NCI-H1694 treated with DMSO at 0.1 percent for 48 hours (cell line): ENCODE results near the gene CAPN2.

ENCODE experiments used
- DNase-seq: peaks from one replicate; lab custom pipeline; 2025; lab: John Stamatoyannopoulos, UW

Gene CAPN2

DNA sequence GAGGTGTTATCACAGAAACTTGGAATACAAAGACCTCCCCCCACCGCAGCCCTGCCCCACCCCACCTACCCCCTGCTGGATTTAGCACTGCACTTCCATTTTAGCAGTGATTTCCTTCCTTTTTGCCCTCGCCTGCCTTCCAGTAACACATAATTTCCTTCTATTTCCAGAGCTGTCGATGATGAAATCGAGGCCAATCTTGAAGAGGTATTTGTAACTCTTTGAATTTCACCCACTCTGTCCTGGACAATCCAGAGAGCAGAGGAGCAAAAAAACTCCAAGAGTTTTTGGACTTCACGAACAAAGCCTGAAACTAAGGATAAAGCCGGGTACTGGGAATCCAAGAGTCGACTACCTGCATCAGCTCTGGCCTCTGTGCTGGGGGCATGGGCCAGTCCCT lies 49.1 kb downstream of the CAPN2 start:
- no peak for DNase-seq

DNA sequence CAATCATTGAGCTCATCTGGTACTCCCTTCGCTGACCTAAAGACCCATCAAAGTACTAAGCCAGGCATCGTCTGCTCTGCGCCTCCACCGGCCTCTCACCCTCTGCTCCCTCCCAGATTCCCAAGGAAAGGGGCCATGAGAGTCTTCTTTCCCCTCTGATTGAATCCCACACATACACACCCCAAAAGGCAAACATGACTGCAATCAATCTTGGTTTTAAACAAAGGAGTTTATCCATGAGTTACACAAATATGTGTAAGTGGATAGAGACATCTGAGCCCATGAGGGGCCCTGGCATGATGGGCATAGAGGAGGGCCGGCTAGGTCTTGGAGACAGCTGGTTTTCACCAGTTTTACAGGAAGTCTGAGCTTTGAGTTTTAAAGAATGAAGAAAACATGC lies 50.9 kb downstream of the CAPN2 start:
- DNase-seq: no peak

DNA sequence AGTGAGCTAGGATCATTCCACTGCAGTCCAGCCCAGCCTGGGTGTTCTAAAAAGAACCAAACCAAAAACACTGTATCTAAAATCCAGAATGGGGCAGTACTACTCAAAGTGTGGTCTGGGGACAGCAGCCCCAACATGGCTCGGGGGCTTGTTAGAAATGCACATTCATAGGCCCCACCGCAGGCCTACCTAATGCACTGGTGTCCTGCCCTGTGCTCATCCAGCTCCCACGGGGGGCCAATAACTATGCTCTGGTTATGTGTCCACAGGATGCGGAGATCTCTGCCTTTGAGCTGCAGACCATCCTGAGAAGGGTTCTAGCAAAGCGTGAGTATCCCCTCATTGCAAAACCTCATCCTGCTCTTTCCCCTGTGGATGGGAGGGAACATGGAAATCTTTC lies 51.5 kb downstream of the CAPN2 start:
- DNase-seq: no peak

DNA sequence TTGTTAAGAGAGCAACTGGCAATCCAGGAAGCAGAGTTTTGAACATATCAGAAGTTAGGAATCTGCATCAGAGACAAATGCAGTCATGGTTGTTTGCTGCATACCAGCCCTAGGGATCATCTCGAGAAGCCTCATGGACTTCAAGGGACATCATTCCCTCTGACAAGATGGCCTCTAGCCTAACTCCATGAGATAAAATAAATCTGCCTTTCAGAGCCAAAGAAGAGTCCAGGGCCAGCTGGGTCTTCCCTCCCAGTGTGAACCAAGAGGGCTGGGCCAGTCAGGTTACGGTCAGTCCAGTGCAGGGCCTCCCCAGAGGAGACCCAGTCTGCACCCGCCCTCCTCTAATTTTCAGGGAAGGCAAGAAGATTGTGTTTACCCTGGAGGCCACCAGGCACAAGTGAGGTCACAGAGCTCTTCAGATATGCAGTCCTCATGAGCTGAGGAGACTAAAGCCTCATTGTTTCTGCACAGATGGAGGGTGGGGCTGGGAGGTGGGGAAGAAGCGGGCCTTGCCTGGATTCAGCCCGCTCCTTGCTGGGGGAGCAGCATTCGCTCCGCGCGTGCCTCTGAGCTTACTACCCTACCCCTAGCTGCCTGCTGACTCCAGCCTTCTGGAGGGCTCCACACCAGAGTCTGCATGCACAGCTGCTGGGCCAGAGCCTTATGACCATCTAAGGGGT lies 52.8 kb downstream of the CAPN2 start:
- DNase-seq: no peak

DNA sequence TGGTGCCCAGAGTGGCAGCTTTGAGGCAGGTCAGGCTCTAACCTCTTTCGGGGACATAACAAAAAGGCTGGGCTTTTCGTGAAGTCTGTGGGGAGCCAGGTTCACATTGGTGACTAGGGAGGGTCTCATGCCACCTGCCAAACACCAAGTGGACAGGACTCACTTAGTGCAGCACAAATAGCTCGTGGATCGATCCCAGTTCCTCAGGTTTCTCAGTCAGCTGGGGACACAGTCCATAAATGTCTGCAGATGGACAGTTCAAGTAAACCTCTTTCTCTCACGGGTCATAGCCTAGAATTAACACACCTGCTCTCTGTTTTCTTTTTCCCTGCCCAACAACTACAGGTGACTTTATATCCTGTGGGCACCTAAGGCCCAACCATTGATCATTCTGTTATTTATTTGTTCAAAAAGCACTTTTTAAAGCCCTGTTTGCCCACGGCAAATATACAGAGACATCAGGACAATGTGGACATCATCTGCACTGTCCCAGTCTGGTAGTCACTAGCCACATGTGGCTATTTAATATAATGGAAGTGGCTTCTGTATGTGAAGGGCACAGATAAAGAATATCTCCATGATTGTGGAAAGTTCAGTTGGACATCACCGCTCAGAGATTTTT lies 53.5 kb downstream of the CAPN2 start:
- DNase-seq: no peak

DNA sequence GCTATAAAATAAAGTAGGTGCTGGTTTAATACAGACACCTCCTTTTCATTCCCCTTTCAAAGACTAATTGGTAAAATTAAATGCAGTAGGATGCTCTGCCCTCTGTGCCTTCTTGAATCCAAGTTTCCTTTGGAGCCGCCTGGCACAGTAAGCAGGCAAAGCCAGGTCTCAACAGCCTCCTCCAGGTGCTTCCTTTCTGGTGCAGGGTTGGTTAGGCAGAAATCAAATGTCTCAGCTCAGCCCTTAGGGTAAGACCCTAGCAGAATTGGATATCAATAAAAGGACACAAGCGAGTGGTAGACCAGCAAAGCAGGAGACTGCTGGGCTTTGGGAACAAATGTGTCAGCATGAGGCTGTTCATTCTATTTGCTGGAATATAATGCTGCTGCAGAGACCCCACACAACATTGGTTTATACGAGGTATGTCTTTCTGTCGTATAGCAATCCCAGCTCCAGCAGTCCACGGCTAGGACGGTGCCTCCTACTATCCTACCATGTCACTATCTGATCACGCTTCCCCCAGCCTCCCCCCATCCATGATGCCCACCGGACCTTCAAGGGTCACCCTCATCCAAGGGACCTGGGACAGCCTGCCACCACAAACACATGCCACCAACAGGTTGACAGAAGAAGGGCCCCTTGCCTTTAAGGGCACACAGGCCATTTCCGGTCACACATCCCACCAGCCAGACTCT lies 58.4 kb downstream of the CAPN2 start:
- DNase-seq: no peak

- no peak for DNase-seq
These were observed 59.1 kb downstream of the CAPN2 start for GRCh38 chr1:223771469-223771813.

- DNase-seq: no peak
These were observed 59.8 kb downstream of the CAPN2 start for GRCh38 chr1:223771814-223772770.

DNA sequence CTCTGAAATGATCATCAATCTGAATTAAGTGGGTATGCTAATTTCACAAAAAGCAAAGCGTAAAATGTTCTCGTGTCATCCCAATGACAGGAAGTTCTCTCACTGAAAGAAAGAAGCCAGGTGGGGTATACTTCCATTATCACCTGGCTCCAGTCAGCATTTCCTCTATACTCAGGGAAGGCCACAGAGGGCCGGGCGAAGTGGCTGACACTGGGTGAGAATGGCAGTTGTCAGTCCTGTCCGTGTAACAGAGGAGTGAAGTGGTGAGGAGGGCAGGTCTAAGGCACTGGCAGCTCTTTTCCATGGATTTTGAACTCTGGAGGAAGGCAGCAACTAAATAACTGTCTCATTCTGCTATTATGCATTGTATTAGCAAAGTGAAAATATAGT lies 60.4 kb downstream of the CAPN2 start:
- DNase-seq: no peak

DNA sequence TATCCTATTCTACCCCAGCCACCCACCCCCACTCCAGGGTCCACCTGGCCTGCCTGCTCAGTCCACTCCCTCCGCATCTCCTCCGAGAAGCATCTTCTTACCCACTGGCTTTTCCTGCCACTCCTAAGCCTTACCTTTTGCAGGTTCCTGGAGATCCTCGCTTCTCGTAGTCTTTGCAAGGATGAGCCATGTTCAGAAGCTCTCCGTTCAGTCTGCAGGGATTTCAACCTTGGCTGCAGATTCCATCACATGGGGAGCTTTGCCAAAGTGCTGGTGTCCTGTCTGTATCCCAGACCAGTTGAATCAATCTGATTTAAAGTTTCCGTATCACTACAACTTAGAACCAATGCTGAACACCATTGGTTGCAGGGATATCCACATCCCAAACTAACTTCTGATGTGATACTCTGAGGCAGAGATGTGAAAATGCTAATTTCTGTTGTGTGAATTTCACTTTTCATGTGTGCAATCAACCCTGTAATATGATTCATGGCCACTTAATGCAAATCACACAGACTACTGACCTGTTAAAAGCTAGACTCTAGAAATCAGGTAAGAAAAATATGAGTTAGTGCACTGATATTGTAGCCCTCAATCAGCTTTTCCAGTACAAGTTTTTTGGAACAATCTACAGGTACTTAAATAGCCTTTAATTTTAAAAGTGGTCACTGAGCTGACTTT lies 61.9 kb downstream of the CAPN2 start:
- DNase-seq: no peak

- no peak for DNase-seq
These were observed 62.7 kb downstream of the CAPN2 start for GRCh38 chr1:223775054-223775453.

DNA sequence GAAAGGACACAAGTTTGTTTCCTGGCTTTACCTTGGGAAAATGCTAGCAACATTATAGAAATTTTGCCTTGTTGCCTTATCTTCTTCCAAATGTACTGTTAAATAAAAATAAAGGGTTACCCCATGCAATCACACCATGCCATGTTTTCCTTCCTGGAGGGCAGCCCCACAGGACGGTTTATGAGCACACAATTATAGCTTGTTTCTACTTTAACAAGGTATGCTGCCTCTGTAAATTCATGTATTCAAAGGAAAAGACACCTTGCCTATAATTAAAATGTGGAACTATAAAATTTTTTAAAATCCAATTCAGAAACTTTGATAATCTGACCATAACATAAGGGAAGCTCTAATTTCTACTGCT lies 63.4 kb downstream of the CAPN2 start:
- DNase-seq: no peak

GRCh38 chr1:223776075-223776814 lies 63.9 kb downstream of the CAPN2 start:
- no peak for DNase-seq

GRCh38 chr1:223776826-223777454 lies 64.6 kb downstream of the CAPN2 start:
- DNase-seq: no peak

DNA sequence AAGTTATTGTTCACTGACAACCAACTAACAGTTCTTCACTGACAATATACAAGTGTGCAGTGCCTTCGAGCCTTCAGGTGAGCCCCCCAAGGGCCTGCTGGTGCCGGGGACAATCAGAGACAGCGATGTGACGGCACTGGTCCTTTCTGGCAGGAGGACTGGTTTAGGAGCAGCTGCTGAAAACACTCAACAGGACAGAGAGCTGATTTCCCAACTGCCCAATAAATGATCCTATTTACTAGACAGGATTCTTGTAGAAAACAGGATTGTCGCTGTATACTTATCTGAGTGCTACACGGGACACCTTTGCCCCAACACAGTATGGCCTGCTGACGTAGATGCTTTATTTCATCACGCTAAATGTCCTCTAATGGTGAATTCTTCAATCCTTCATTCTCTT lies 68.0 kb downstream of the CAPN2 start:
- DNase-seq: no peak

- DNase-seq: no peak
These were observed 68.6 kb downstream of the CAPN2 start for GRCh38 chr1:223780949-223781348.

DNA sequence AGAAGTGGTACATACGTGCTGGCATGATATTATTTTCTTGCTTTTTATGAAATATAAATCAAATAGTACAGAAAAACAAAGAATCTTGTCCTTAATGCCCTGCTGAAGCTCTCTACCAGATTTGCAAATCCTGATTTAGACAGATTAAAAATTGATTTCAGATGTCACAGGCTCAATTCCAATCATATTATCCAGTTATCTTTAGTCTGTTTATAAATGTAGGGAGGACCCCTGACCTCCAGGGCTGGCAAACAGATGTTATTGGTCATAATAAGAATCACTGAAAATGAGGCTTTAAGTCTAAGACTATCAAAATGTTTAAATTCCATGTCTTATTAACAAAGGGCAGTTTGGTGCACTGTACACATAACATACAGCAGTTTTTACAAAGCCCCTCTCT lies 71.3 kb downstream of the CAPN2 start:
- no peak for DNase-seq

DNA sequence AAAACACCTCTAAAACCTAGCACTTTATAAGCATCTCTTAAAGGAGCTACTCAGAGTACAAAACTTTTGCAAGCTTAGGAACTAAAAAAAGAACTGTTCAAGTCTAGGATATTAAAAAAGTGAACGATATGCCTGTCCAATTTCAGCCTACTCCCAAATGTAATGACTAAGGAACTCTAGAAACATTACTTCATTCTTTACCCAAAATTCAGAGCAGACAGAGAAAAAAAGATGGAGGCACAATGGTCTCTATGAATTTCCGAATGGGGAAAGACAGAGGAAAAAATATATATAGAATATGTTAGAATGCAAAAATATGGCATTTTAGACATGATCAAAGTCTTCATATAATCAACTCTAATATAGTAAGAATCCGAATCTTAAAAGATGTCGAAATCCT lies 72.2 kb downstream of the CAPN2 start:
- no peak for DNase-seq

GRCh38 chr1:223785808-223786207 lies 73.5 kb downstream of the CAPN2 start:
- no peak for DNase-seq

GRCh38 chr1:223788746-223789415 lies 76.5 kb downstream of the CAPN2 start:
- no peak for DNase-seq
